IPS-18a (cell line): ENCODE measurements around the gene PTPRJ.

Experiments
- H3K27ac ChIP-seq: one replicate; pipeline ENCODE4 v1.5.1; 2013; ENCODE audit warnings: low read length
- H3K27me3 ChIP-seq: one replicate; pipeline ENCODE4 v1.6.1; 2013; ENCODE audit warnings: mild to moderate bottlenecking, low read length; ENCODE audit not compliant: control insufficient read depth, insufficient read depth
- H3K36me3 ChIP-seq: one replicate; pipeline ENCODE4 v1.6.1; 2013; ENCODE audit warnings: low read depth, low read length; ENCODE audit not compliant: control insufficient read depth
- H3K4me1 ChIP-seq: one replicate; pipeline ENCODE4 v1.6.1; 2013; ENCODE audit warnings: low read depth, low read length; ENCODE audit not compliant: control insufficient read depth
- H3K4me3 ChIP-seq: one replicate; pipeline ENCODE4 v1.5.1; 2013; ENCODE audit warnings: low read length
- H3K9ac ChIP-seq: one replicate; pipeline ENCODE4 v1.6.1; 2013; ENCODE audit warnings: mild to moderate bottlenecking, low read length, moderate library complexity
- H3K9me3 ChIP-seq: one replicate; pipeline ENCODE4 v1.6.1; 2013; ENCODE audit warnings: low read depth, low read length; ENCODE audit not compliant: control insufficient read depth

Gene PTPRJ

DNA sequence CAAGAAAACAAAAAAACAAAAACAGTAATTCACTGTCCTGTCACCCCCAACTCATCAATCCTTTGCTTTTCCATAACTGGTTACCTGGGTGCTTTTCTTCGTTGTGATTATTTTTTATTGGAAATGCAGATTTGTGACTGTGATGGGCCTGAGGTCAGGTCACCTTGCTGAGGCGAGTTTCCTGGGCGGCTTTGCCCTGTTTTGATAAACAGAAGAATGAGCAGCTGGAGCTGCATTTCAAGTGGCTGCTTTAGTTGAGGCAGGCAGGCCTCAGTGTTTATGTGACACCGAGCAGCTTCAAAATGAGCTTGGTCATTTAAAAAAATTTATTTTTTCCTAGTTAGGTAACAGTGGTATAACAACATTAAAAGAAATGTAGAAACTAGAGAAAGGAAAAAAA is 22.2 kb downstream of the PTPRJ start:
- Histone ChIP-seq H3K4me1 (peaks cover 17% of the 10 kb centered on the region), H3K9me3 (no peaks in the 10 kb centered on the region), H3K27me3 (no peaks in the 10 kb centered on the region), H3K27ac (no peak overlapping the region), H3K4me3 (no peak overlapping the region), H3K9ac (no peak overlapping the region), H3K36me3 (no peaks in the 10 kb centered on the region)

DNA sequence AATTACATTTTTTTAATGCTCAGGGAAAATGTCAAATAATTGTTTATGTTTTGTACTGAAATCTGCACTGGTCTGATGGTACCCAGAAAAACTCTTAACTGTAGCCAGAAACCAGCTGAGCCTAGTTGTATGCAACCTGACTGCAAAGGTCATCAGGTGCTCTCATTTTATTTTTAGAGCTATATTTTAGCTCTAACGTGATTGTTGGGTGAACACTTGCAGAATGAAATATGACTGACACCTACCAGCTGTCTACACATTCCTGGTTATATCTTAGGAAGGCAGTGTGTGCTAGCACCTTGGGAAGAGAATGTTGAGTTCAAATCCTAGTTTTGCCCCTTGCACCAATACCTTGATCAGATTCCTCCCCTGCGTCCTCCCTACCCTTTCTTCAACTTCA is 23.6 kb downstream of the PTPRJ start:
- no peaks in the 10 kb centered on the region for H3K9me3 ChIP-seq
- no peak overlapping the region for H3K27ac ChIP-seq
- H3K4me3 ChIP-seq: no peak overlapping the region
- H3K27me3 ChIP-seq: no peaks in the 10 kb centered on the region
- H3K4me1 ChIP-seq: peaks cover 17% of the 10 kb centered on the region
- H3K36me3 ChIP-seq: no peaks in the 10 kb centered on the region
- no peak overlapping the region for H3K9ac ChIP-seq

- Histone ChIP-seq H3K9ac (no peak overlapping the region), H3K4me1 (peaks cover 17% of the 10 kb centered on the region), H3K27ac (no peak overlapping the region), H3K27me3 (no peaks in the 10 kb centered on the region), H3K9me3 (no peaks in the 10 kb centered on the region), H3K4me3 (no peak overlapping the region), H3K36me3 (no peaks in the 10 kb centered on the region)
Observed at GRCh38 chr11:48004456-48004855, 24.1 kb downstream of the PTPRJ start.

DNA sequence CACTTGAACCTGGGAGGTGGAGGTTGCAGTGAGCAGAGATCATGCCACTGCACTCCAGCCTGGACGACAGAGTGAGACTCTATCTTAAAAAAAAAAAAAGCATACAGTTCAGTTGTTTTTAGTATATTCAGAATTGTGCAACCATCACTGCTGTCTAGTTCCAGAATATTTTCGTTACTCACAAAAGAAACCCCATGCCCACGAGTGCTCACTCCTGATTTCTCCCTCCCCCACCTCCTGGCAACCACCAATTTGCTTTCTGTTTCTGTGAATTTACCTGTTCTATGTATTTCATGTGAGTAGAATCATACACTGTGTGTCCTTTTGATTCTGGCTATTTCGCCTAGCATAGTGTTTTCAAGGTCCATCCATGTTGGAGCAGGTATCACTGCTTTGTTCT is 24.8 kb downstream of the PTPRJ start:
- Histone ChIP-seq H3K9ac (no peak overlapping the region), H3K27ac (no peak overlapping the region)

GRCh38 chr11:48005831-48006270 is 25.5 kb downstream of the PTPRJ start:
- Histone ChIP-seq H3K36me3 (no peaks in the 10 kb centered on the region), H3K4me1 (peaks cover 17% of the 10 kb centered on the region), H3K27ac (no peak overlapping the region), H3K9ac (no peak overlapping the region), H3K27me3 (no peaks in the 10 kb centered on the region), H3K4me3 (no peak overlapping the region), H3K9me3 (no peaks in the 10 kb centered on the region)

More for the DNA sequence above, 24.8 kb downstream of the PTPRJ start:
- Histone ChIP-seq H3K4me3 (no peak overlapping the region), H3K9me3 (no peaks in the 10 kb centered on the region), H3K36me3 (no peaks in the 10 kb centered on the region), H3K27me3 (no peaks in the 10 kb centered on the region), H3K4me1 (peaks cover 17% of the 10 kb centered on the region)

- Histone ChIP-seq H3K4me3 (no peak overlapping the region), H3K36me3 (no peaks in the 10 kb centered on the region), H3K27ac (no peak overlapping the region), H3K9me3 (no peaks in the 10 kb centered on the region), H3K4me1 (peaks cover 17% of the 10 kb centered on the region), H3K27me3 (no peaks in the 10 kb centered on the region), H3K9ac (no peak overlapping the region)
Observed at GRCh38 chr11:48006301-48006992, 26.1 kb downstream of the PTPRJ start.

- Histone ChIP-seq H3K9me3 (no peaks in the 10 kb centered on the region), H3K4me1 (peaks cover 17% of the 10 kb centered on the region), H3K27me3 (no peaks in the 10 kb centered on the region), H3K36me3 (no peaks in the 10 kb centered on the region), H3K9ac (no peak overlapping the region), H3K4me3 (no peak overlapping the region), H3K27ac (no peak overlapping the region)
Observed at GRCh38 chr11:48007677-48008076, 27.3 kb downstream of the PTPRJ start.

GRCh38 chr11:48008951-48009270 is 28.6 kb downstream of the PTPRJ start:
- peaks cover 15% of the 10 kb centered on the region for H3K4me1 ChIP-seq
- no peaks in the 10 kb centered on the region for H3K27me3 ChIP-seq
- H3K4me3 ChIP-seq: no peak overlapping the region
- H3K9me3 ChIP-seq: no peaks in the 10 kb centered on the region
- no peak overlapping the region for H3K27ac ChIP-seq
- no peak overlapping the region for H3K9ac ChIP-seq
- H3K36me3 ChIP-seq: no peaks in the 10 kb centered on the region

DNA sequence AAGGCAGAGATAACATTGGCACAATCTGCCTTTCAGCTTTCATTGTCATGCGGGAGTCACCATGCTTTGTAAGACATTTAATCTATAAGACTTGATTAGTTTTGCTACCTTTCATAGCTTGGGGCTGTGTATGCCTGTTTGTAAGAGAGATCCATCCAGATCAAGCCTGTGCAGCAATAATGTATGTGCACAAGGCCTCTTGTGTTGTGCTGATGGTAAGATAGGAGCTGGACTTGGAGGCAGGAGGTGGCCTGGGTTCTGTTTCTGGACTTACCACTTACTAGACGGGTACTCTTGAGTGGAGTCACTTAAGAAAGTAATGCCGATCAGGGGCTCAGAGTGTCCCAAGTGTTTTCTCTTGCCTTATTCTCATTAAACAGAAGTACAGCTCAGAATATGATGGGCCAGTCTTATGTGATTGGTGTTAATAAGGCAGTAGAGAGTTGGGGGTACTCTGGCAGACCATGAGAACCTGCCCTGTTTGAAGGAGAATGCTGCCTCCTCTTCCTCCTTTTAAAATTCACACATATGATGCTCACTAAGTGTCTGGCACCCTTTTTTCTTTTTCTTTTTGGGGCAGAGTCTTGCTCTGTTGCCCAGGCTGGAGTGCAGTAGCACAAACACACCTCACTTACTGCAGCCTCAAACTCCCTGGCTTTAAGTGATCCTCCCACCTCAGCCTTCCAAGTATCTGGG is 30.9 kb downstream of the PTPRJ start:
- Histone ChIP-seq H3K9me3 (no peaks in the 10 kb centered on the region), H3K27ac (no peak overlapping the region), H3K27me3 (no peaks in the 10 kb centered on the region), H3K4me3 (no peak overlapping the region), H3K4me1 (no peaks in the 10 kb centered on the region), H3K9ac (no peak overlapping the region), H3K36me3 (no peaks in the 10 kb centered on the region)

DNA sequence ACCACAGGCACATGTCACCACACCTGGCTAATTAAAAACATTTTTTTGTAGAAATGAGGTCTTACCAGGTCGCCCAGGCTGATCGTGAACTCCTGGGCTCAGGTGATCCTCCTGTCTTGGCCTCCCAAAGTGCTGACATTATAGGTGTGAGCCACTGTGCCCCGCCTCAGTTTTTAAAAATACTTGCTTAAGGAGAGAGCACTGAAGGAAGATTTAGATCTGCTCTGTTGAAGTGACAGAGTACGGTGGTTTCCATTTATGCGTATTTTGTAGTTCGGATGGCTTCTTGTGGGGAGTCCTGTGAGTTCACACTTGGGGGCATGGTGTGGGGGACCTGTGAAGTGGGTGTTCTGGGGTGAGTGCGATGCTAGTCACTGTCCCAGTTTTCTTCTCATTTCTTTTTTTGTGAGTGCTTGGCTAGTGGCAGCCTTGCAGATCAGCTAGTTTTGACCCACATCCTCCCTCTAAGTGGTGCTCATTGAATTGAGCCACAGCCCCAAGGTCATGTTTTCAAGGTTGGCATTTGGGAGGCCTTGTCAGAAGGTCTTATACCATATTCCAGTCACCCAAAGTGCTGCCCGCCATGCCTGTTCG is 31.5 kb downstream of the PTPRJ start:
- Histone ChIP-seq H3K4me3 (no peak overlapping the region), H3K27me3 (no peaks in the 10 kb centered on the region), H3K9ac (no peak overlapping the region), H3K9me3 (no peaks in the 10 kb centered on the region), H3K4me1 (no peaks in the 10 kb centered on the region), H3K27ac (no peak overlapping the region), H3K36me3 (no peaks in the 10 kb centered on the region)

DNA sequence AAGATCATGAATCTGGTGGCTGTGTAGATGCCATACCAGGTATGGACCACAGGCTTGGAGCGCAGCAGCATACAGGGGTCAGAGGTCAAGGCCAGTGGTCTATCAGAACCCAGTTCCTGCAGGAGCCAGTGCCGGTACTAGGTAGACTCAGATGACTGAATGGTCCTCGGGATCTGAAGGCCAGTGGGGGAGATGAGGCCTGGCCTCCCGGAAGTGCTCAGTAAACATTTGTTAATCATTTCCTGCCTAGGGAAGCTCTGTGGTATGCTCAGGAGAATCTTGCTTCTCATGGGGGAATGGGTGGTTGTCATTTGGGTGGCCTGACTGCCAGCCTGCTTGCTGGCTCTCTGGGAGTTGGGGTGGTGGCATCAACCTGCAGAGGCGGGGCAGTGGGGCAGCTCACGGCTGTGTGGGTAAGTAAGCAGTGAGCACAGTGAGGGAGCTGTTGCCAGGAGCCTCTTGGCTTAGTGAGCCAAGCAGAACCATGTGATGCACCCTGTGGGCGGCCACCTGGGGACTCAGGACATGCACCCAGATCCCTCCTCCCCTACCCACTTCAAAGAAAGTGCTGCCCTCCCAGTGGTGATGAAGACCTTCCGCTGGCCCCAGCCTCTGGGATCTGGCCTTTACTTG is 33.0 kb downstream of the PTPRJ start:
- peaks cover 15% of the 10 kb centered on the region for H3K4me1 ChIP-seq
- no peak overlapping the region for H3K4me3 ChIP-seq
- no peaks in the 10 kb centered on the region for H3K9me3 ChIP-seq
- no peaks in the 10 kb centered on the region for H3K36me3 ChIP-seq
- no peak overlapping the region for H3K27ac ChIP-seq
- H3K9ac ChIP-seq: no peak overlapping the region
- H3K27me3 ChIP-seq: no peaks in the 10 kb centered on the region
